Measurements from ENCODE around the gene KPNA5.
"Not testable (repeated sequence)": the region's sequence is repeated elsewhere in the genome, so short reads cannot be mapped to it uniquely, and the experiment has no call there.

Gene KPNA5

DNA sequence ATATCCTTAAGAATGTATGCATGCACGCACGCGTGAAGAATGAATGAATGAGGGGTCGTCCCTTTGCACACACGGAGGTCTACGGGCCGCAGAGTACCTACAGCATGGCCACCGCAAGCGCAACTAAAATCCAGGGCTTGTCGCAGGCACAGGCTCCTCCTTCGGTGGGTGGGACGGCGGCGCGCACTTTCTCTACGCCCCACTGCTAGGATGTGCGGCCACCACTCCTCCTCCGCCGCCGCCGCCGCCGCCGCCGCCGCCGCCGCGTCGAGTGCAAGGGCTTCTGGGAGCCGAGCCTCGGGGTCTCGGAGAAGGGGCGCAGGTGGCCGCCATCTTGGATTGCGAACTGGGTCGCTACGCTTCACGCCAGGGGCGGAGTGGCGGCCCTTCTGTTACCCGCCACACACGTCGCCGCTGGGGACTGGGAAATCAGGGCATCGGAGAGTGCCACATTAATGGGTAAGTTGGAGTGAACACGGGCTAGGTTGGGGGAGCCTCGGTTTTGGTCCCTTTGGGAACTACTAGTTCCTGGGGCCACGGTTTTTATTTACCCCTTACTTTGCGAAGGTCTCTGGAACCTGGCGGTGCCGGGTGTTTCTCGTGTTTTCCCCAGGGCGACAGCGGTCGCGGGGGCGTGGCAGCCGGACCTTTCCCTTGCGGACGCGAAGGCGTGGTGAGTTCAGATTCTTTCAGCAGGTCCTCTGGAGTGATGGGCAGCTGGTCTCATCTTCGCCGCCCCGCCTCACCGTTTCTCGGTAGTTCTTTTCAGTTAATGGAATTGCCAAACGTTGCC, at the start of gene KPNA5:
KPNA5 (plus strand) TSS at position 332 of the 793 bp plus-strand sequence; CDS start at position 456, 124 bp downstream.
- DNase-seq: peak; percentile 80

DNA sequence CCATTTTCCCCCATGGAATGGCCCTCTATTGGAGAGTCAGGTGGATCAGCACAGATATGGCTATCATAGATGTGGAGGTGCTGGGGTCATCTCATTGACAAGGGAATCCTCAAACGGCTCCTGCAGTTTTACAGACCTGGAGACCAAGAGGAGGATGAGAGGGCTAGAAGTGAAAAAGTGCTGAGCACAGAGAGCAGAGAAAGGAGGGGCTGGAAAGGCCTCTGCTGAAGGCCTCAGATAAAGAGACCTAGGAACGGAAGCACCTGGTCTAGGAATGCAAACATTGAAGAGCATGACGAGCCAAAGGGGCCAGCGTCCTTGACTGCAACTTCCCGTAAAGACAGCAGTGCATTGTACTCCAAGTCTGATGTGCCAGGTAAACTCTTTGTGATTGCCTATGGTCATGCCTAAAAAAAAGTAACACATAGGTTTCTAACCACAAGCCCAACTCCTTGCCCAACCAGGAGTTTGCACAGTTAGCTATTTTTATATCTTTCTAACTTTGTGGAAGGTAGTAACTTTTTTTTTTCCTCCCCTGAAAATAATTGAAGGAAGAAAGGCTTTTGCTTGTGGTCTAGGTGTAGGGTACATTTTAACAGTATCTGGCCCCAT, 49.5 kb upstream of the KPNA5 start:
- DNase-seq: no peak

DNA sequence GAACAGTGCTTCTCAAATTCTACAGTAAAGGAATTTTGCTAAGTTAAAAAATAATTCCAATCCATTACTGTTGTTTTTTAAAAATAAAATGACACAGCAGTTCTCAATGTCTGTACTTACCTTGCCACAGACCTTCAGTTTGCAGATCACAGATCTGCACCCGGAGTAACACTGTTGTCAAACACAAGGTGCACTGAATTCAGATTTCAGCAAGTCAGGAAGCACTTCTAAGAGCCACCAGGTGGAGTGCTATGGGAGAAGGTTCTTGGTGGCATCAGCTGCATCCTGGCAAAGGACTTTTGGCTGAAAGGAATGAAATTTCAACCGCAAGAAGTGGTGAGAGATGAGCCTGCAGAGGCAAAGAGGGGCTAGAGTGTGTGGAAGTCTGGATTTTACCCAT, 47.3 kb upstream of the KPNA5 start:
- no peak for DNase-seq

DNA sequence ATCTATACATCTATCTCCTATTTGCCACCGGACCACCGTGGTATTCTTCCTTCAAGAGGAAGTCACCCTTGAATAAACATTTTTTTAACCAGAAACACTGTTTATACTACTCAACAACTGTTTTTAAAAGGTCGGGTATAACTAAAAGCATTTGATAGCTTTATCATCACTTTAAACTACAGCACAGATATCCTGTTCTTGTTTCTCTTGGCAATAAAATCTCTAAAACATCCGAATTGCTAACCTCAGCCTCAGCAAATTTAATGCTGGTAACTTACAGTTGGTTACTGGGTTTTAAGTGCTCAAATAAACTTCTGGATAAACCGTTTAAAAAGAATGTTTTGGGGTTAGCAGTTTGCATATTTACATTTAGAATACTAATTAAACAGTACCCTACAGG, 32.9 kb upstream of the KPNA5 start:
- DNase-seq: no peak

DNA sequence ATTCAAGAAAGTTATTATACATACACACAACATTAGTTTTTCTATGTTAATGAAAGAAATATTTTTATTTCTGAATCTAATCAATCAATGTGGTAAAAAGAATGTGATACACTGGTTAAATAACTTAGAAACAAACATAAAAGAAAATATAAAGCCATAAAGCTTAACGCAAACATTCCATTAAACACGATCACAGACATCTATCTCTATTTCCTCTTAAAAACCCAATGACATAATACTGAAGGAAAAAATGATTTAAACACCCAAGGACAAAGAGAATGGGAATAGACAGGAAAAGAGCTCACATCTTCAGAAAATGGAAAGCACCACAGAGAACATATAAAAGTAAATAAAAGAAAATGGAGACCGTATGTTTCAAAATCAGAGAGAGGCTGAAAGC, 31.9 kb upstream of the KPNA5 start:
- DNase-seq: no peak

DNA sequence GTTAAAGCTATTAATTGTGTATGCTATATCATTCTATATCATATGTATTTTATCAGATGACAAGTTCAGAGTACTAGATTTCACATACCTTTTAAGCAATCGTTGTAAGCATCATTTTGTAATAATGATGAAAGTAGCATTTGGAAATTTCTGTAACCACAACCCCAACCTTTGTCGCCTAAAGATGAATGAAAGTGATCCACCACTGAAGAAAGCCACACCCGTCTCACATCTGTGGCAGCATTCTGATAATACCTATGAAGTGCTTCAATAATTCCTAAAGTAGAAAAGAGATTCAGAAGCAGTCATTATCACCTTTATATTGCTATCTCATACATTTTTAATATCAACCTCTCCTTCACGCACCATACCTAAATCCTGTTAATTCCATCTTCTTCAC, 29.1 kb upstream of the KPNA5 start:
- DNase-seq: no peak

DNA sequence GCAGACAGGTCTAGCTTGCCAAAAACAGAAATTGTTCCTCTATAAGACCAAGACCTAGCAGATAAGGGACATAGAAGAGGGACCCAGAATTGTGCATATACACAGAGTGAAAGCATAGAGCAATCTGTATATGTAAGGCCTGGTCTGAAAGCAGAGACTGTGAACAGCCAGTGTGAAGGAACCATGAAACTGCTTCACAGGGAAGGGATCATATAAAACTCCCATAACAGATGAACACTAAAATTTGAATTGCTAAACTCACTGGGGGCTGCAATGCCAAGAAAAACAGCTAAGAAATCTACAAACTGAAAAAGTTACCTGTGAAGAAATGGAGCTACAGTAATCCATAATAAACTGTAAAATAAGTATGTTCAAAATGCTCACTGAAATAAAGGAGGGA, 19.4 kb upstream of the KPNA5 start:
- no peak for DNase-seq

DNA sequence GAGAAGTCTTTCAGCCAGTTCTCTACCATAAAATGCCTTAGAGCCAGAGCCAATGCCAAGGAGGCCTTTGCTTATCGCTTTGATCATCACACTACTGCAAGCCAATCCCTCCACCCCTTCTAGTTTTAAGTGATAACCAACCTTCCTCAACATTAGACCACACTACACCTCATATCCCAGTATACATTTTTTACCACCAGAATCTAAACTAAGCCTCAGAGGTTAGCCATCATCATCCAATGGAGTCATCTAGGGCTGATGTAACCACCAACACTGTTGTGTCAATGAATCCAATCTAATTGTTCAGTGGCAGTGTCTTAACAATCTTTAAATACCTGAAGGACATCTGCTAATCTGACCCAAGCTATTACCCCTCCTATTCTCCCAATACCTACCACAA, 18.8 kb upstream of the KPNA5 start:
- no peak for DNase-seq

DNA sequence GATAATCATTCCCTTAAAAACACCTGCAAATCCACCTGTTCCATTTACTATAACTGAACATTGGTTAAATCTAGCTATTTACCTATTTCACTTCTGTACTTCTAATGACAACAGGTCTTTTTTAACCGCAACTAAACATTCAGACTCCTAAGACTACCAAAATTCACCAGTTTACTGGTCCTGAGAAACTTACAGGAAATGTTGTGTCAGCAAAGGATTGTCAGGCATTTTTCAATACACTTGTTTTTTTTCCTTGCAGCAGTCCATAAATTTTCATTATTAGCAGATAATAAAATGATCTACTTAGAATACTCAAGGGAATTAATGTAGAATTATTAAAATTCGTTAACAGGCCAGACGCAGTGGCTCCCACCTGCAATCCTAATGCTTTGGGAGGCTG, 17.7 kb upstream of the KPNA5 start:
- DNase-seq: no peak

DNA sequence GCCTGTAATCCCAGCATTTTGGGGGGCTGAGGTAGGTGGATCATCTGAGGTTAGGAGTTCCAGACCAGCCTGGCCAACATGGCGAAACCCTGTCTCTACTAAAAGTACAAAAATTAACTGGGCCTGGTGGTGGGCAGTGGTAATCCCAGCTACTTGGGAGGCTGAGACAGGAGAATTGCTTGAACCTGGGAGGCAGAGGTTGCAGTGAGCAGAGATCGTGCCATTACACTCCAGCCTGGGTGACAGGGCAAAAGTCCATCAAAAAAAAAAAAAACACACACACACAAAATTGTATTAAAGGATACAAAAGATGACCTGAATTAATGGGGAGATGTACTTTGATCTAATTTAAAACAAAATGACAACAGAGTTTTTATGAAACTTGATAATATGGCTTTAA, 16.8 kb upstream of the KPNA5 start:
- not testable (repeated sequence) for DNase-seq

DNA sequence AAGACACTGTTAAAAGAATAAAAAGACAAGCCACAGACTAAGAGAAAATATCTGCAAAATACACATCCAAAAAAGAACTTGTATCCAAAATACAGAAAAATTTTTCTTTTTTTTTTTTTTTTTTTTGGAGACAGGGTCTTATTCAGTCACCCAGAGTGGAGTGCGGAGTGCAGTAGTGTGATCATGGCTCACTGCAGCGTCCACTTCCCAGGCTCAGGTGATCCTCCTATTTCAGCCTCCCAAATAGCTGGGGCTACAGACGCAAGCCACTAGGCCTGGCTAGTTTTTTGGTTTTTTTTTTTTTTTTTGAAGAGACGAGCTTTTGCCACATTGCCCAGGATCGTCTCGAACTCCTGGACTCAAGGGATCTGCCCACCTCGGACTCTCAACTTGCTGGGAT, 15.5 kb upstream of the KPNA5 start:
- DNase-seq: no peak

DNA sequence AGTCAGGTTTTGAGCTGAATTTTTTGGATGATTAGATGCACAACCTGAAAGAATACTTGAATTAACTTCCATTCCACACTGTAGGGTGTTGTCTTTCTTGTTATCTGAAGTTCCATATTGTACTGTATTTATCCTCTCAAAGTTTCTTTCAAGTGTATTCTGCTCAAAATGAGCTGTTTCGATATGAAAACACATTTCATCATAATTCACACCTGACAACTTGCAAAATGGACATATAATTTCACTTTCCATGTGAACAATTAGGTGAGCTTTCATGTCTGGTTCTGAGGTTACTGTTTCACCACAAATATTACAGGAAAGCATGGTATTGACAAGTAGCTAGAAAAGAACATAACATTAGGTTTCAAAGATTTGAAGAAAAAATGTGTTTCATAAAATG, 14.1 kb upstream of the KPNA5 start:
- DNase-seq: no peak

DNA sequence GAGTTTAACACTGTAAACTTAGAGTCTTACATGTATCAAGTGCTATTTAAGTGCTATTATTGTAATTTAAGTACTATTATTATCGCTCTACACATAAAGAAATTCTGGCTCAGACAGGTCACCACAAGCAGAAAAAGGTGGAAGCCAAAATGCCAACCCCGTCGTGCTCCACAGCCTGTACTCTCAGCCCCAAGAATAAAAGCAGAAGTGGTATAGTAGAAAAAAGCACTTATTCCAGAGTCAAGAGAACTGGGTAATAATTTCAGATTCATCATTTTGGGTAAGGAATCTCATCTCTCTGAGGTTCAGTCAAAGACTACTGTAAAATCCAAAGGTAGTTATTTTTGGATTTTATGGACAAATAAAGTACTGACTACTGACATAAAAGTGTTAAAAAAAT, 13.4 kb upstream of the KPNA5 start:
- no peak for DNase-seq

DNA sequence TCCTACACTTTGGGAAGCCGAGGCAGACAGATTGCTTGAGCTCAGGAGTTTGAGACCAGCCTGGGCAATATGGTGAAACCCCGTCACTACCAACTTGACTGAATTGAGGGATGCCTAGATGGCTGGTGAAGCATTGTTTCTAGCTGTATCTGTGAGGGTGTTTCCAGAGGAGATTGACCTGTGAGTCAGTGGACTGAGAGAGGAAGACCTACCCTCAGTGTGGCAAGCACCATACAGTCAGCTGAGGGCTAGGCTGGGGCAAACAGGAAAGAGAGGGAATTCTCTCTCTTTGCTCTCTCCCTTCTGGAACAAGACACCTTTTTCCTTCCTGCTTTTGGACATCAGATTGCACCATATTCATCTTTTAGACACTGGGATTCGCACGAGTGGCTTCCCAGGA, 8.7 kb upstream of the KPNA5 start:
- no peak for DNase-seq

DNA sequence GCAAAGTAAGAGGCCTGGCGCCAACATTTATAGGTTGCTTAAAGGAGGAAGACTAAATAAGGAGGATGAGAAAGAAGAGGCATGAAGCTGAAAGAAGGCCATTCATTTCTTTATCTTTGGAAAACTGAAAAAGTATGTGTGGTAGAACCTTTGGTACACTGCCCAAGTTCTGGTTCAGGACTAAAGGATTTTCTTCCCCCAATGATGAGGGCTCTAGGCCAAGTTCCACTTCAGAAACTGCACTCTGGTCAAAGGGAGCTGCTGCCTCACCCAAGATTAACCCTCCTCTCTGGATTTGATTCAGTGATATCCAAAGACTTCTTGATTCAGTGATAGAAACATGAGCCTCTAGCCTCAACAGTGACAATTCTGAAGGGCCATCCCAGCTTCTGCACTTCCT, 5.0 kb upstream of the KPNA5 start:
- no peak for DNase-seq

DNA sequence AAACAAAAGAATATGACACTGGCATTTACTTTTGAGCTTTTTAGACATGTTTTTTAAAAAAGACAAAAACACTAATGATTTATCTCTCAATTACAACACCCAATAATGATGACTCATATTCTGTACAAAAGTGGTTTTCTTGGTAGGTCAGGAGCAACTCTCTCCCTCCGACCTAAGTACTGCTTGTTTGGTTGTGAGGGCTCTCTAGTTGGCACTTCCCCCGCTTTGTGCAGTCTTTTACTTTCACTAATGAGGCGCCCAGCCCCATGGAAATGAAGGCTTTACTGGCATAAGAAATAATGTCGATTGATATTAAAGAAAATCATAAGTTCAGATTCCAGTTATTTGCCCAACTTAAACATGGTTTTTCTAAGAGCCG, 1.3 kb downstream of the KPNA5 start:
- no peak for DNase-seq

DNA sequence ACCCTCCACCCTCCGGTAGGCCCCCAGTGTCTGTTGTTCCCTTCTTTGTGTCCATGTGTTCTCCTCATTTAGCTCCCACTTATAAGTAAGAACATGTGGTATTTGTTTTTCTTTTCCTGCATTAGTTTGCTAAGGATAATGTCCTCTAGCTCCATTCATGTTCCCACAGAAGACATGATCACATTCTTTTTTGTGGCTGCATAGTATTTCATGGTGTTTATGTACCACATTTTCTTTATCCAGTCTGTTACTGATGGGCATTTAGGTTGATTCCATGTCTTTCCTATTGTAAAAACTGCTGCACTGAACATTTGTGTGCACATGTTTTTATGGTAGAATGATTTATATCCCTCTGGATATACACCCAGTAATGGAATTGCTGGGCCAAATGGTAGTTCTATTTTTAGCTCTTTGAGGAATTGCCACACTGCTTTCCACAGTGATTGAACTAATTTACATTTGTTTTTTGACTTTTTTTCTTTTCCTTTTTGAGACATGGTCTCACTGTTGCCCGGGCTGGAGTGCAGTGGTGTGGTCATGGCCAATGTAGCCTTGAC, 4.5 kb downstream of the KPNA5 start:
- no peak for DNase-seq

DNA sequence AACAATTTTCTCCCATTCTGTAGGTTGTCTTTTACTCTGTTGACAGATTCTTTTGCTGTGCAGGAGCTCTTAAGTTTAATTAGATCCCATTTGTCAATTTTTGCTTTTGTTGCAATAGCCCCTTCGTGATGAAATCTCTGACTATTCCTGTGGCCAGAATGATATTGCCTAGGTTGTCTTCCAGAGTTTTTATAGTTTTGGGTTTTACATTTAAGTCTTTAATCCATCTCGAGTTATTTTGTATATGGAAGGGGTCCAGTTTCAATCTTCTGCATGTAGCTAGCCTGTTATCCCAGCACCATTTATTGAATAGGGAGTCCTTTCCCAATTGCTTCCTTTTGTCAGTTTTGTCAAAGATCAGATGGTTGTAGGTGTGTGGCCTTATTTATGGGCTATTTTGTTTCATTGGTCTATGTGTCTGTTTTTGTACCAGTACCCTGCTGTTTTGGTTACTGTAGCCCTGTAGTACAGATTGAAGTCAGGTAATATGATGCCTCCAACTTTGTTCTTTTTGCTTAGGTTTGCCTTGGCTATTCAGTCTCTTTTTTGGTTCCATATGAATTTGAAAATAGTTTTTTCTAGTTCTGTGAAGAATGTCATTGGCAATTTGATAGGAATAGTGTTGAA, 5.6 kb downstream of the KPNA5 start:
- DNase-seq: not testable (repeated sequence)

DNA sequence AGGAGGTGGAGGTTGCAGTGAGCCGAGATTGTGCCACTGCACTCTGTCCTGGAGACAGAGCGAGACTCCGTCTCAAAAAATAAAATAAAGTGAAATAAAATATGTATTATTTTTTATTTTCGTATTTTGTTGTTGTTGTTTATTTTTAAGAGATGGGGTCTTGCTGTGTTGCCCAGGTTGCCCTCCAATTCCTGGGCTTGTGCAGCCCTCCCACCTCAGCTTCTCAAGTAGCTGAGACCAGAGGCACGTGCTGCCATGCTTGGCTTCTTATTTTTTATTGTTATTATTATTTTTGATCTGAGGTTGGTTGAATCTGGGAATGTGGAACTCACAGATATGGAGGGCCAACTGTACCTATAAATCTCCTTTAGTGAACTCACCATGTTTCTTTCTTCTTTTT, 10.1 kb downstream of the KPNA5 start:
- DNase-seq: no peak

DNA sequence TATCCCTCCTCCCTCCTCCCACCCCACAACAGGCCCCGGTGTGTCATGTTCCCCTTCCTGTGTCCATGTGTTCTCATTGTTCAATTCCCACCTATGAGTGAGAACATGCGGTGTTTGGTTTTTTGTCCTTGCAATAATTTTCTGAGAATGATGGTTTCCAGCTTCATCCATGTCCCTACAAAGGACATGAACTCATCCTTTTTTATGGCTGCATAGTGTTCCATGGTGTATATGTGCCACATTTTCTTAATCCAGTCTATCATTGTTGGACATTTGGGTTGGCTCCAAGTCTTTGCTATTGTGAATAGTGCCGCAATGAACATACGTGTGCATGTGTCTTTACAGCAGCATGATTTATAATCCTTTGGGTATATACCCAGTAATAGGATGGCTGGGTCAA, 11.9 kb downstream of the KPNA5 start:
- DNase-seq: not testable (repeated sequence)

DNA sequence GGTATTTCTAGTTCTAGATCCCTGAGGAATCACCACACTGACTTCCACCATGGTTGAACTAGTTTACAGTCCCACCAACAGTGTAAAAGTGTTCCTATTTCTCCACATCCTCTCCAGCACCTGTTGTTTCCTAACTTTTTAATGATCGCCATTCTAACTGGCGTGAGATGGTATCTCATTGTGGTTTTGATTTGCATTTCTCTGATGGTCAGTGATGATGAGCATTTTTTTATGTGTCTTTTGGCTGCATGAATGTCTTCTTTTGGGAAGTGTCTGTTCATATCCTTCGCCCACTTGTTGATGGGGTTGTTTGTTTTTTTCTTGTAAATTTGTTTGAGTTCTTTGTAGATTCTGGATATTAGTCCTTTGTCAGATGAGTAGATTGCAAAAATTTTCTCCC, 12.3 kb downstream of the KPNA5 start:
- DNase-seq: not testable (repeated sequence)

DNA sequence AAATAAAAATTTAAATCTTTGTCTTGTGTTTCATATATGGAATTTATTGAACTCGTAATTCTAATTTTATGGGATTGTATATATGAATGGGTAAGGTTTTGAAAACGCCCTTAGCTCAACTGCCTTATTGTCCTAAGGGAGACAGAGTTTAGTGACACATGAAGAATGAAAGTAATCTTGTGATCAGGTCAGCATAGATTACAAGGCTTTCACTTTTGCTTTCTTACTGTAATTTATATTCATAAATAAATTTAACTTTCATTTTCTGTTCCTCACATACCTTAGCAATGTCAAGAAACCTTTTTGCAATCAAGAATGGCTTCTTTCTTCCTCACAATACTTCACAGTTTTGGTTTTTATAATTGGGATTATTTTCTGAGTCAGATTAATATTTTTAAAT, 14.4 kb downstream of the KPNA5 start:
- DNase-seq: no peak

DNA sequence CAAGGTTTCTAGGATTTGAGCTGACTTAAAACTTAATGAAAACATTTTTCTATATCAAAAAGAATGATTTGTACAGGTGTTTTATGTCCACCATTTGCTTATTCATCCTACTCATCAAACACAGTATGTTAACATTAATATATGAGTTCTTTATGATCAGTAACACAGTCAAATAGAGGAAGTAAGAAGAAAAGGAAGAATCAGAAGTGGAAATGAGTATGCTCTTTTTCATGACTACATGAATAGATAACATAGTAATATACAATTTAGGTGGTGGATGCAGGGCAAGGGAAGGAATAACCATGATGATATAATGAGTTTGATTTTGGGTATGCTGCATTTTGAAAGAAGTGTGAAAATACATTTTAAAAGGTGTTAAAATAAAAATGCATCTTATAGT, 16.5 kb downstream of the KPNA5 start:
- no peak for DNase-seq

DNA sequence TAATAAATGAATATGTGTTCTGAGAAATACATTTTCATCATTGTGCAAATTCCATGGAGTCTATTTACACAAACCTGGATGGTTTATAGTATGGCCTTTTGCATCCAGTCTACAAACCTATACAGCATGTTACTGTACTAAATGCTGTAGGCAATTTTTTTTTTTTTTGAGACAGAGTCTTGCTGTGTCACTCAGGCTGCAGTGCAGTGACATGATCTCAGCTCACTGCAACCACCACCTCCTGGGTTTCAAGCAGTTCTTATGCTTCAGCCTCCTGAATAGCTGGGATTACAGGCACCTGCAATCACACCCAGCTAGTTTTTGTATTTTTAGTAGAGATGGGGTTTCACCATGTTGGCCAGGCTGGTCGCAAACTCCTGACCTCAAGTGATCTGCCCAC, 22.9 kb downstream of the KPNA5 start:
- not testable (repeated sequence) for DNase-seq

Measured in COR-L47 (cell line).